ENCODE results near the gene FAM50B. TPM values are rescaled to one million over a fixed set of nuclear protein-coding genes. Genes with fewer than 3 reads are reported as not detected.

FAM50B gene
- total and polyA plus RNA-seq, 2 of the 13 experiments (the other 11 are each of a cell fraction or from before 2014, with no cell fraction given), result 0.05 TPM; not detected in 1

DNA sequence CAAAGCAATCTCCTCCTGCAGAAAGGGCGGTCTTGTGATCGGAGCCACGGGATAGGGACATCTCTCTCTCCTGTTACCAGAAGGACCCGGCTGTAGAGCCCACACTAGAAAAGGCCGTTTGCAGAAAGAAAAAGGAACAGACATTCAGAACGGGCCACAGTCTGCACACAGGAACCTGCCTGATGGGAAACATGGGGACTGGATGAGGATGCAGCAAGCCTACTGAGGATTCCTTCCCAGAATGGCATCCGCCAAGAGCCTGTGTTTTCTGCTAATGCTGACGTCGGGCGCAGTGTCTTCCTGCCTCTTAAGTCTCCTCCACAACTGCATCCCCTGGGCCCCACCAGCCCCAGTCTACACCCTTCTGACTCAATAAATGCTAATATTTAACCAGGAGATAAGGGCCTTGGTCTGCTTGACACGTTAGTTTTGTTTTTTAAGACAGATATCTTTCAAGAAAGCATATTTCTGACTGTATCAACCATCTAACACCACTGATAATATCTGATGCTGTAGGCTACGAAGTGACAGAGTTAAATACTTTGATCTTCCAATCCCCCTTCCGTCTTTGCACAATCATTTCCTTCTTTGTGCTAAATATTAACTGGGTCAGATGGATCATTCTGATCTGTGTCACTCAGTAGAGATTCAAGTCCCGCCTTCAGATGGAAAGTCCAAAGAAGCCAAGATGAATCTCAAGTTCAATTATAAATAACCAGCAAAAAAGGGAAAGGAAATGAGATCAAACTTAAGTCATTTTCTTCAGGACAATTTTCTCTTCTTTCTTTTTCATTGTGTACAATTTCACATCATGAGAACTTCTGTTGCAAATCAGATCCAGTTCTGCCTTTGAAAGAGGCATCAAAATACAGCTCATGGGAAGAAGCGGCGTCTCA, 20.7 kb downstream of the FAM50B start (continued):
- TF ChIP-seq, protein P1, sequence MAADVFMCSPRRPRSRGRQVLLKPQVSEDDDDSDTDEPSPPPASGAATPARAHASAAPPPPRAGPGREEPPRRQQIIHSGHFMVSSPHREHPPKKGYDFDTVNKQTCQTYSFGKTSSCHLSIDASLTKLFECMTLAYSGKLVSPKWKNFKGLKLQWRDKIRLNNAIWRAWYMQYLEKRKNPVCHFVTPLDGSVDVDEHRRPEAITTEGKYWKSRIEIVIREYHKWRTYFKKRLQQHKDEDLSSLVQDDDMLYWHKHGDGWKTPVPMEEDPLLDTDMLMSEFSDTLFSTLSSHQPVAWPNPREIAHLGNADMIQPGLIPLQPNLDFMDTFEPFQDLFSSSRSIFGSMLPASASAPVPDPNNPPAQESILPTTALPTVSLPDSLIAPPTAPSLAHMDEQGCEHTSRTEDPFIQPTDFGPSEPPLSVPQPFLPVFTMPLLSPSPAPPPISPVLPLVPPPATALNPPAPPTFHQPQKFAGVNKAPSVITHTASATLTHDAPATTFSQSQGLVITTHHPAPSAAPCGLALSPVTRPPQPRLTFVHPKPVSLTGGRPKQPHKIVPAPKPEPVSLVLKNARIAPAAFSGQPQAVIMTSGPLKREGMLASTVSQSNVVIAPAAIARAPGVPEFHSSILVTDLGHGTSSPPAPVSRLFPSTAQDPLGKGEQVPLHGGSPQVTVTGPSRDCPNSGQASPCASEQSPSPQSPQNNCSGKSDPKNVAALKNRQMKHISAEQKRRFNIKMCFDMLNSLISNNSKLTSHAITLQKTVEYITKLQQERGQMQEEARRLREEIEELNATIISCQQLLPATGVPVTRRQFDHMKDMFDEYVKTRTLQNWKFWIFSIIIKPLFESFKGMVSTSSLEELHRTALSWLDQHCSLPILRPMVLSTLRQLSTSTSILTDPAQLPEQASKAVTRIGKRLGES (CRISPR knock-in tag; IDR thresholded peaks at IDR 0.05; ENCODE audit: borderline replicate concordance), result no peak
- TF ChIP-seq IKZF1 (IDR thresholded peaks at IDR 0.05), result no peak
- TF ChIP-seq ZNF552 (CRISPR knock-in tag; IDR thresholded peaks at IDR 0.05; ENCODE audit: borderline replicate concordance), result peak; percentile 49; the same call in 1 of the 2 replicates
- TF ChIP-seq, protein P2, sequence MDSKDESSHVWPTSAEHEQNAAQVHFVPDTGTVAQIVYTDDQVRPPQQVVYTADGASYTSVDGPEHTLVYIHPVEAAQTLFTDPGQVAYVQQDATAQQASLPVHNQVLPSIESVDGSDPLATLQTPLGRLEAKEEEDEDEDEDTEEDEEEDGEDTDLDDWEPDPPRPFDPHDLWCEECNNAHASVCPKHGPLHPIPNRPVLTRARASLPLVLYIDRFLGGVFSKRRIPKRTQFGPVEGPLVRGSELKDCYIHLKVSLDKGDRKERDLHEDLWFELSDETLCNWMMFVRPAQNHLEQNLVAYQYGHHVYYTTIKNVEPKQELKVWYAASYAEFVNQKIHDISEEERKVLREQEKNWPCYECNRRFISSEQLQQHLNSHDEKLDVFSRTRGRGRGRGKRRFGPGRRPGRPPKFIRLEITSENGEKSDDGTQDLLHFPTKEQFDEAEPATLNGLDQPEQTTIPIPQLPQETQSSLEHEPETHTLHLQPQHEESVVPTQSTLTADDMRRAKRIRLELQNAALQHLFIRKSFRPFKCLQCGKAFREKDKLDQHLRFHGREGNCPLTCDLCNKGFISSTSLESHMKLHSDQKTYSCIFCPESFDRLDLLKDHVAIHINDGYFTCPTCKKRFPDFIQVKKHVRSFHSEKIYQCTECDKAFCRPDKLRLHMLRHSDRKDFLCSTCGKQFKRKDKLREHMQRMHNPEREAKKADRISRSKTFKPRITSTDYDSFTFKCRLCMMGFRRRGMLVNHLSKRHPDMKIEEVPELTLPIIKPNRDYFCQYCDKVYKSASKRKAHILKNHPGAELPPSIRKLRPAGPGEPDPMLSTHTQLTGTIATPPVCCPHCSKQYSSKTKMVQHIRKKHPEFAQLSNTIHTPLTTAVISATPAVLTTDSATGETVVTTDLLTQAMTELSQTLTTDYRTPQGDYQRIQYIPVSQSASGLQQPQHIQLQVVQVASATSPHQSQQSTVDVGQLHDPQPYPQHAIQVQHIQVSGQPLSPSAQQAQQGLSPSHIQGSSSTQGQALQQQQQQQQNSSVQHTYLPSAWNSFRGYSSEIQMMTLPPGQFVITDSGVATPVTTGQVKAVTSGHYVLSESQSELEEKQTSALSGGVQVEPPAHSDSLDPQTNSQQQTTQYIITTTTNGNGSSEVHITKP (CRISPR knock-in tag; IDR thresholded peaks at IDR 0.05; ENCODE audit: low read depth), result peak; percentile 64; the same call in 1 of the 2 replicates
- no peak for TF ChIP-seq RFX3 (CRISPR knock-in tag; IDR thresholded peaks at IDR 0.05)
- TF ChIP-seq, protein P3, sequence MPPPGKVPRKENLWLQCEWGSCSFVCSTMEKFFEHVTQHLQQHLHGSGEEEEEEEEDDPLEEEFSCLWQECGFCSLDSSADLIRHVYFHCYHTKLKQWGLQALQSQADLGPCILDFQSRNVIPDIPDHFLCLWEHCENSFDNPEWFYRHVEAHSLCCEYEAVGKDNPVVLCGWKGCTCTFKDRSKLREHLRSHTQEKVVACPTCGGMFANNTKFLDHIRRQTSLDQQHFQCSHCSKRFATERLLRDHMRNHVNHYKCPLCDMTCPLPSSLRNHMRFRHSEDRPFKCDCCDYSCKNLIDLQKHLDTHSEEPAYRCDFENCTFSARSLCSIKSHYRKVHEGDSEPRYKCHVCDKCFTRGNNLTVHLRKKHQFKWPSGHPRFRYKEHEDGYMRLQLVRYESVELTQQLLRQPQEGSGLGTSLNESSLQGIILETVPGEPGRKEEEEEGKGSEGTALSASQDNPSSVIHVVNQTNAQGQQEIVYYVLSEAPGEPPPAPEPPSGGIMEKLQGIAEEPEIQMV (CRISPR knock-in tag; IDR thresholded peaks at IDR 0.05; ENCODE audit: low read depth), result peak; percentile 38; the same call in 1 of the 2 replicates
- TF ChIP-seq MTF1 (CRISPR knock-in tag; IDR thresholded peaks at IDR 0.05), result no peak
- TF ChIP-seq ZFP90 (CRISPR knock-in tag; IDR thresholded peaks at IDR 0.05; ENCODE audit: borderline replicate concordance), result no peak
- TF ChIP-seq XRCC5 (optimal IDR thresholded peaks at IDR 0.05; ENCODE audit: low read length), result peak; percentile 18
- no peak for TF ChIP-seq RBM22 (optimal IDR thresholded peaks at IDR 0.05; ENCODE audit: low read length)
- TF ChIP-seq ATF7 (IDR thresholded peaks at IDR 0.05), result no peak
- TF ChIP-seq ATF7 (CRISPR knock-in tag; IDR thresholded peaks at IDR 0.05), result no peak
- TF ChIP-seq SMAD1 (CRISPR knock-in tag; IDR thresholded peaks at IDR 0.05; ENCODE audit: borderline replicate concordance, low read depth), result no peak
- TF ChIP-seq KDM3A (CRISPR knock-in tag; IDR thresholded peaks at IDR 0.05; ENCODE audit: low read depth), result peak; percentile 61; the same call in 1 of the 2 replicates
- no peak for TF ChIP-seq EZH2 (conservative IDR thresholded peaks at IDR 0.05; ENCODE audit: low read depth, low read length)
- TF ChIP-seq KAT2B (IDR thresholded peaks at IDR 0.05; ENCODE audit: borderline replicate concordance, low read depth, low read length), result no peak
- TF ChIP-seq TOE1 (CRISPR knock-in tag; IDR thresholded peaks at IDR 0.05), result peak; percentile 88
- TF ChIP-seq ZFP82 (CRISPR knock-in tag; IDR thresholded peaks at IDR 0.05; ENCODE audit: borderline replicate concordance), result peak; percentile 74; the same call in 1 of the 2 replicates
- TF ChIP-seq SNAPC2 (CRISPR knock-in tag; IDR thresholded peaks at IDR 0.05), result peak; percentile 16; the same call in 1 of the 2 replicates
- peak; percentile 1; the same call in 1 of the 2 replicates for TF ChIP-seq ZBTB21 (CRISPR knock-in tag; IDR thresholded peaks at IDR 0.05)
- TF ChIP-seq, protein P4, sequence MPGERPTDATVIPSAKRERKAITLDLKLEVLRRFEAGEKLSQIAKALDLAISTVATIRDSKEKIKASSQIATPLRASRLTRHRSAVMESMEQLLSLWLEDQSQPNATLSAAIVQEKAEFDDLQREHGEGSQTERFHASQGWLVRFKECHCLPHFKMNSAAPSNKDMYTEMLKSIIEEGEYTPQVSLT (CRISPR knock-in tag; IDR thresholded peaks at IDR 0.05; ENCODE audit: borderline replicate concordance, low read depth), result no peak

Measured in HepG2 (cell line).